A549 (cell line): ENCODE results near the gene PDE7B. TPM values are rescaled to one million over a fixed set of nuclear protein-coding genes. Genes with fewer than 3 reads are reported as not detected.

Experiments used
- ATAC-seq, 2 experiments: fragments of 200-7000 bp in 1 of 2; fragments of >200 bp in 1 of 2; cut with Nextera tagmentation in 1 of 2; cut with Tn5 transposase in 1 of 2; 3 replicates each; pipeline versions ENCODE4 v1.8.0 to v1.9.1; 2018 to 2020; ENCODE audit warnings: mild to moderate bottlenecking in 1 of 2, moderate library complexity in 1 of 2
- CTCF ChIA-PET: fragments of 300-600 bp; sonication (Branson Sonifier 250); formaldehyde crosslinking; extraction: SDS; loops from one replicate; lab custom pipeline; 2021; ENCODE audit warnings: antibody characterized with exemption, inconsistent platforms; lab: Yijun Ruan, JAX
- POLR2A ChIA-PET: fragments of 350-600 bp; formaldehyde crosslinking; extraction: SDS; loops from one replicate; lab custom pipeline; 2021; ENCODE audit warnings: antibody characterized with exemption, inconsistent platforms; lab: Yijun Ruan, JAX
- DNase-seq, 2 experiments: peaks; one replicate each; pipeline versions ENCODE4 v3.0.0 to v3.0.0-alpha.2; 2011 to 2016; ENCODE audit warnings: low read depth in 1 of 2, low spot score in 1 of 2
- FAIRE-seq: peaks from 2 replicates; lab custom pipeline; 2011; peaks lifted over from hg19 to GRCh38; lab: Jason Lieb, UNC
- H3K27ac ChIP-seq, 2 experiments: fragments of >200 bp; sonication (Bioruptor Twin); formaldehyde crosslinking; 3 replicates each; pipeline ENCODE4 v1.5.1; 2016 to 2017
- H3K4me1 ChIP-seq: fragments of >200 bp; sonication (Bioruptor Twin); formaldehyde crosslinking; 3 replicates; pipeline ENCODE4 v1.6.1; 2016
- H3K4me2 ChIP-seq: fragments of >200 bp; sonication (Bioruptor Twin); formaldehyde crosslinking; 3 replicates; pipeline ENCODE4 v1.6.1; 2016
- H3K4me3 ChIP-seq: fragments of >200 bp; sonication (Bioruptor Twin); formaldehyde crosslinking; 3 replicates; pipeline ENCODE4 v1.5.1; 2016
- H3K9me3 ChIP-seq: fragments of >200 bp; sonication (Bioruptor Twin); formaldehyde crosslinking; 3 replicates; pipeline ENCODE4 v1.6.1; 2016
- ATOH8 ChIP-seq: fragments of 250-450 bp; sonication (Bioruptor Pico); IDR thresholded peaks from 2 replicates; pipeline ENCODE4 v1.5.0; 2020; ENCODE audit warnings: low read depth, mild to moderate bottlenecking, moderate library complexity
- CBX2 ChIP-seq: fragments of 200-600 bp; sonication (generic); IDR thresholded peaks from 2 replicates; pipeline ENCODE4 v1.6.1; 2016; ENCODE audit warnings: low read depth, mild to moderate bottlenecking, borderline replicate concordance
- CEBPB ChIP-seq, 2 experiments: fragments of >200 bp in 1 of 2; sonication (Bioruptor Twin) in 1 of 2; formaldehyde crosslinking in 1 of 2; IDR thresholded peaks; 2 replicates each; pipeline ENCODE4 v1.6.1; 2012 to 2016
- CHD2 ChIP-seq: fragments of 150-350 bp; IDR thresholded peaks from 2 replicates; pipeline ENCODE4 v1.6.1; 2014; ENCODE audit warnings: low read length; ENCODE audit not compliant: partially characterized antibody
- E2F6 ChIP-seq: IDR thresholded peaks from 2 replicates; pipeline ENCODE4 v1.6.1; 2012; ENCODE audit warnings: low read depth, borderline replicate concordance
- EHF ChIP-seq: fragments of 250-450 bp; sonication (Bioruptor Pico); IDR thresholded peaks from 2 replicates; pipeline ENCODE4 v1.5.0; 2020; ENCODE audit warnings: mild to moderate bottlenecking
- EP300 ChIP-seq, 2 experiments: fragments of >200 bp; sonication (Bioruptor Twin); formaldehyde crosslinking; IDR thresholded peaks; 2 replicates in 1 of 2; 3 replicates in 1 of 2; pipeline ENCODE4 v1.6.1; 2016 to 2017
- ESRRA ChIP-seq: fragments of 150-350 bp; IDR thresholded peaks from 2 replicates; pipeline ENCODE4 v1.6.1; 2014; ENCODE audit warnings: mild to moderate bottlenecking, low read length, borderline replicate concordance
- FOSB ChIP-seq: fragments of 250-450 bp; sonication (Bioruptor Pico); IDR thresholded peaks from 2 replicates; pipeline ENCODE4 v1.5.0; 2020; ENCODE audit warnings: mild to moderate bottlenecking, moderate library complexity
- HEYL ChIP-seq: fragments of 250-450 bp; sonication (Bioruptor Pico); IDR thresholded peaks from 2 replicates; pipeline ENCODE4 v1.8.0; 2021; ENCODE audit warnings: mild to moderate bottlenecking, moderate library complexity
- HMGXB4 ChIP-seq: fragments of 250-450 bp; sonication (Bioruptor Pico); IDR thresholded peaks from 2 replicates; pipeline ENCODE4 v1.5.0; 2021; ENCODE audit warnings: mild to moderate bottlenecking, moderate library complexity, borderline replicate concordance
- JUN ChIP-seq, 2 experiments: fragments of >200 bp; sonication (Bioruptor Twin); formaldehyde crosslinking; IDR thresholded peaks; 2 replicates in 1 of 2; 3 replicates in 1 of 2; pipeline ENCODE4 v1.6.1; 2016 to 2017
- NFE2L2 ChIP-seq: fragments of 150-350 bp; conservative IDR thresholded peaks from 2 replicates; pipeline ENCODE4 v1.6.1; 2014; ENCODE audit warnings: low read length
- PBX3 ChIP-seq: IDR thresholded peaks from 2 replicates; pipeline ENCODE4 v1.6.1; 2012
- PHF8 ChIP-seq: fragments of 200-600 bp; sonication (generic); IDR thresholded peaks from 2 replicates; pipeline ENCODE4 v1.6.1; 2016; ENCODE audit warnings: low read depth, mild to moderate bottlenecking, antibody characterized with exemption, moderate library complexity, borderline replicate concordance
- ZSCAN20 ChIP-seq: fragments of 250-450 bp; sonication (Bioruptor Pico); IDR thresholded peaks from 2 replicates; pipeline ENCODE4 v1.8.0; 2022; ENCODE audit warnings: mild to moderate bottlenecking, moderate library complexity
- WGBS: methylation state at CpG from one replicate; pipeline ENCODE4 v1.1.6; 2017; ENCODE audit errors: missing lambda C conversion rate; 5-methylcytosine and 5-hydroxymethylcytosine counted together
- polyA plus RNA-seq, 4 experiments: library from polyadenylated mRNA; depleted of rRNA in 3 of 4; stranded (reverse); fragments of >200 nt; fragmentation: RNase III in 1 of 4; extraction: RNeasy Plus Mini Kit Qiagen cat#74134 plus additional on column Dnase treatment in 1 of 4; gene quantifications; 2 replicates in 3 of 4; 3 replicates in 1 of 4; pipeline ENCODE4 v1.2.3, GENCODE V29; 2011 to 2017

Gene PDE7B
- polyA plus RNA-seq, 2 of the 4 experiments (the other 2 are of a cell fraction), result 6.6 to 13.8 TPM

GRCh38 chr6:136134268-136134667, 282.8 kb downstream of the PDE7B start (continued):
- TF ChIP-seq NFE2L2 (no peak), E2F6 (no peak), HEYL (CRISPR knock-in tag) (no peak), ZSCAN20 (CRISPR knock-in tag) (no peak), PHF8 (no peak), CEBPB (IDR thresholded peaks at IDR 0.05) (no peak), JUN (IDR thresholded peaks at IDR 0.05) (no peak)

GRCh38 chr6:136134751-136135150, 283.2 kb downstream of the PDE7B start:
- Histone ChIP-seq H3K4me2 (no peak overlapping the region), H3K9me3 (no peaks in the 10 kb centered on the region), H3K4me1 (peaks cover 23% of the 10 kb centered on the region), H3K4me3 (no peak overlapping the region)
- WGBS, result 66% methylated on average over 3 of the region's 3 CpGs
- ATAC-seq (no peak), DNase-seq (no peak), FAIRE-seq (no peak)
- CTCF ChIA-PET, result interaction anchor here (0.7 to 1.1 kb wide), 2 partner anchors 27 to 1867 kb away, joined by 3 to 5 read pairs; no protein-coding TSS in a partner anchor
- TF ChIP-seq ATOH8 (CRISPR knock-in tag), result no peak
- TF ChIP-seq EP300 (IDR thresholded peaks at IDR 0.05), result no peak
- TF ChIP-seq, all 56 proteins: peak for 0
- POLR2A ChIA-PET, result no interaction called here
- no peak overlapping the region for H3K27ac ChIP-seq

- WGBS, result 73% methylated on average over 2 of the region's 2 CpGs
- CTCF ChIA-PET, result no interaction called here
Measured at GRCh38 chr6:136136274-136136673, 284.8 kb downstream of the PDE7B start.

GRCh38 chr6:136137008-136137692, 285.6 kb downstream of the PDE7B start:
- FAIRE-seq (no peak), DNase-seq (no peak), ATAC-seq (peak in 1 of 2 experiments; percentile 58; a peak in 2 of 6 replicates)
- peaks cover 20% of the 10 kb centered on the region; the same call in 2 of the 3 replicates for H3K4me1 ChIP-seq
- whole genome bisulfite sequencing, result 33% methylated on average over 3 of the region's 3 CpGs
- no peak overlapping the region for H3K4me3 ChIP-seq
- H3K27ac ChIP-seq, result peak overlapping the region in 1 of 2 experiments; percentile 28; a peak in 1 of 6 replicates
- TF ChIP-seq PBX3 (no peak), ESRRA (no peak), HMGXB4 (CRISPR knock-in tag) (no peak), CEBPB (IDR thresholded peaks at IDR 0.05) (no peak)
- CTCF ChIA-PET, result interaction anchor here (1.5 kb wide), 1 partner anchor 601 kb away, joined by 4 read pairs; no protein-coding TSS in a partner anchor
- peak overlapping the region; percentile 48 for H3K4me2 ChIP-seq
- POLR2A ChIA-PET, result no interaction called here
- no peaks in the 10 kb centered on the region for H3K9me3 ChIP-seq

More at GRCh38 chr6:136136274-136136673, 284.8 kb downstream of the PDE7B start:
- no peak for ATAC-seq
- H3K27ac ChIP-seq, result no peak overlapping the region
- H3K4me3 ChIP-seq, result no peak overlapping the region
- peaks cover 22% of the 10 kb centered on the region; the same call in 2 of the 3 replicates for H3K4me1 ChIP-seq
- FAIRE-seq, result no peak
- POLR2A ChIA-PET, result no interaction called here
- H3K9me3 ChIP-seq, result no peaks in the 10 kb centered on the region
- TF ChIP-seq ESRRA (no peak), EHF (CRISPR knock-in tag) (no peak), HMGXB4 (CRISPR knock-in tag) (no peak), NFE2L2 (no peak), FOSB (CRISPR knock-in tag) (no peak), JUN (IDR thresholded peaks at IDR 0.05) (no peak), CHD2 (no peak), CBX2 (no peak)
- TF ChIP-seq, all 56 proteins: peak for 0
- DNase-seq, result no peak
- H3K4me2 ChIP-seq, result no peak overlapping the region
